Coronary artery (tissue), 2 donors: ENCODE measurements around the gene EXOC3L4.

Source experiments
- DNase-seq: peaks from one replicate; pipeline ENCODE4 v3.0.0-alpha.2; 2017; ENCODE audit warnings: low spot score
- H3K27ac ChIP-seq, 2 donors: fragments of 200-600 bp; sonication (generic); one replicate each; pipeline ENCODE4 v1.5.1; 2016 to 2019
- H3K4me3 ChIP-seq: fragments of 200-600 bp; sonication (generic); 2 replicates; pipeline ENCODE4 v1.5.1; 2016; ENCODE audit warnings: mild to moderate bottlenecking, moderate library complexity
- TF ChIP-seq, protein P1 (sequence below): fragments of 200-600 bp; sonication (generic); IDR thresholded peaks from one replicate; pipeline ENCODE4 v1.5.1; 2019; ENCODE audit warnings: antibody characterized with exemption

EXOC3L4 gene

DNA sequence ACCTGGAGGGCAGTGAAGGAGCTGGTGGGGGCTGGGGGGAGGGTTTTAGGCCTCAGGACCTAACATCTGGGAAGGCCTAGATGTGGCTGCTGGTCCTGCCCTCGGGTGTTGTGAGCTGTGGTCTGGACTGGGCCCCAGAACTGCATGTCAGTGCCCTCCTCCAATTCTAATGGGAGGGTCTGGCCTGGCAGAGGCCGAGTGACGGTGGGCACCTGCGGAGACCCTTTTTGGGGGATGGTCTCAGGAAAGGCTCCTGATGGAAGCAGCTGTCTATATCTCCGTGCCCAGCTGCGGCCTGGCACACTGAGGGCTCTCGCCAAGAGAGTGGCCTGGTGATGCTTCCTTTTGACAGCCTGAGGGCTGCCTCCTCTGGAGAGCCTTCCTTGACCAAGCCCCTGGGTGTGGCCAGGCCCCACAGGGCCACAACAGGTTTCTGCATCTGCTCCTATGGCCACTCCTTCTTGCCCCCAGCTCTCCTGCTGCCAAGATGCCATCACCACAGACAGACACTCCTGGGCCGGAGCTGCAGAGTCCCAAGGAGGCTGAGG, 5.3 kb downstream of the EXOC3L4 start:
- DNase-seq, result no peak
- TF ChIP-seq, protein P1, sequence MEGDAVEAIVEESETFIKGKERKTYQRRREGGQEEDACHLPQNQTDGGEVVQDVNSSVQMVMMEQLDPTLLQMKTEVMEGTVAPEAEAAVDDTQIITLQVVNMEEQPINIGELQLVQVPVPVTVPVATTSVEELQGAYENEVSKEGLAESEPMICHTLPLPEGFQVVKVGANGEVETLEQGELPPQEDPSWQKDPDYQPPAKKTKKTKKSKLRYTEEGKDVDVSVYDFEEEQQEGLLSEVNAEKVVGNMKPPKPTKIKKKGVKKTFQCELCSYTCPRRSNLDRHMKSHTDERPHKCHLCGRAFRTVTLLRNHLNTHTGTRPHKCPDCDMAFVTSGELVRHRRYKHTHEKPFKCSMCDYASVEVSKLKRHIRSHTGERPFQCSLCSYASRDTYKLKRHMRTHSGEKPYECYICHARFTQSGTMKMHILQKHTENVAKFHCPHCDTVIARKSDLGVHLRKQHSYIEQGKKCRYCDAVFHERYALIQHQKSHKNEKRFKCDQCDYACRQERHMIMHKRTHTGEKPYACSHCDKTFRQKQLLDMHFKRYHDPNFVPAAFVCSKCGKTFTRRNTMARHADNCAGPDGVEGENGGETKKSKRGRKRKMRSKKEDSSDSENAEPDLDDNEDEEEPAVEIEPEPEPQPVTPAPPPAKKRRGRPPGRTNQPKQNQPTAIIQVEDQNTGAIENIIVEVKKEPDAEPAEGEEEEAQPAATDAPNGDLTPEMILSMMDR, result no peak
- no peak overlapping the region for H3K27ac ChIP-seq
- no peak overlapping the region for H3K4me3 ChIP-seq

DNA sequence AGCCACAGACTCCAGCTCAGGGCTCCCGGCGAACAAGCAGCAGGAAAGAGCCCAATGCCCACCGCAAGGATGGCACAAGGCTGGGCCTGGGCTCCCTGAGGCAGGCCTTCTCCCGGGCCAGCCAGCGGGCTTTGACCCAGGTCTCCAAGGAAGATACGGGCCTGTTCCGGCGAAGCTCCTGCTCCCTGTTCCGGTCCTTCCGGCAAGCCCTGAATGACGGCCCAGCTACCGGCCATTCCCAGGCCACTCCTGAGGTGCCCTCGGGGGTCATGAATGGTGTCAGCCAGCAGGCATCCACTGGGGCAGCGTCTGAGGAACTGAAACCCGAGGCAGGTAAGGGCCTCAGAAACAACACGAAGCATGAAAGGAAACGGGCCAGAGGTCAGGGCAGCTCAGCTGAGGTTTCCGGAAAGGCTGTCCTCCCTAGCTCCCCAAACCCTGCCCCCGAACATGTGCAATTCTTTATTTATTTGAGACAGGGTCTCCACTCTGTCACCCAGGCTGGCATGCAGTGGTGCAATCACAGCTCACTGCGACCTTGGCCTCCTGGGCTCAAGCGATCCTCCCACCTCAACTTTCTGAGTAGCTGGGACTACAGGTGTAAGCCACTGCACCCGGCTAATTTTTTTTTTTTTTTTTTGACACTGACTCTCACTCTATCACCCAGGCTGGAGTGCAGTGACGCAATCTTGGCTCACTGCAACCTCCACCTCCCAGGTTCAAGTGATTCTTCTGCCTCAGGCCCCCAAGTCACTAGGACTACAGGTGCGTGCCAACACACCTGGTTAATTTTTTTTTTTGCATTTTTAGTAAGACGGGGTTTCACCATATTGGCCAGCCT, 6.0 kb downstream of the EXOC3L4 start:
- H3K4me3 ChIP-seq, result no peak overlapping the region
- TF ChIP-seq, protein P1, result no peak
- no peak for DNase-seq
- H3K27ac ChIP-seq, result no peak overlapping the region

- DNase-seq, result no peak
- TF ChIP-seq, protein P1, result no peak
- H3K4me3 ChIP-seq, result no peak overlapping the region
- H3K27ac ChIP-seq, result no peak overlapping the region
Measured at GRCh38 chr14:103101257-103101962, 6.9 kb downstream of the EXOC3L4 start.

DNA sequence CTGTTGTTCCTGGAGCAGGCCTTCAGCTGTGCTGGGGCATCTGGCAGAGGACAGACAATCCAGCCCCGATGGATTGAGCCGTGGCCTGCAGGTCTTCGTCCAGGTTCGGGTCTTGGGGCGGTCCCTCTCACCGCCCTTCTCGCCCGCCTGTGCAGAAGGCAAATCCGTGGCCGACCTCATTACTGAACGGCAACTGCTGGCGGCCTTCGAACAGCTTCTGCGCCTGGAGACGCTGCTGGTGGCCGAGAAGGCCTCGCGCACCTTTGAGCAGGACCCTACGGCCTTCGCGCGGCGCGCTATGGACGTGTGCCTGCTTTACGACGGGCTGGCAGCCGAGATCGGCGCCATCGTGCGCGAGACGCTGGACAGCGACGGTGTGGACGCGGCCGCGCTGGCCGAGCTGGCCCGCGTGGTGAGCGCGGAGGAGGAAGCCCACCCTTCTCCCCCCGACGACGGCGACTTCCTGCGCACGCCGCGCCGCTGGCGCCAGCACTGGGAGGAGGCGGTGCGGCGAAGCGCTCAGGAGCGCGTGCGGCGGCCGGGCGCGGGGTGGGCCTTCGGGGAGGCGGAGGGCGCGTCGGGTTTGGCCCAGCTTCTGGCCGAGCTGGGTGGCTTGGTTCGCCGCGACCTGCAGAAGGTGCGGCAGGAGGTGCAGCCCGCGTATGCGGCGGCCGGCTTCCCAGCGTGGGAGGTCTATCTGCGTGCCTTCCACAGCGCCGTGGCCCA, 7.6 kb downstream of the EXOC3L4 start:
- H3K27ac ChIP-seq, result no peak overlapping the region
- H3K4me3 ChIP-seq, result peak overlapping the region; percentile 53
- TF ChIP-seq, protein P1, result no peak
- DNase-seq, result no peak

- Histone ChIP-seq H3K4me3 (peak overlapping the region; percentile 53), H3K27ac (no peak overlapping the region)
- TF ChIP-seq, protein P1, result no peak
- DNase-seq, result no peak
Measured at GRCh38 chr14:103102689-103103260, 8.2 kb downstream of the EXOC3L4 start.

DNA sequence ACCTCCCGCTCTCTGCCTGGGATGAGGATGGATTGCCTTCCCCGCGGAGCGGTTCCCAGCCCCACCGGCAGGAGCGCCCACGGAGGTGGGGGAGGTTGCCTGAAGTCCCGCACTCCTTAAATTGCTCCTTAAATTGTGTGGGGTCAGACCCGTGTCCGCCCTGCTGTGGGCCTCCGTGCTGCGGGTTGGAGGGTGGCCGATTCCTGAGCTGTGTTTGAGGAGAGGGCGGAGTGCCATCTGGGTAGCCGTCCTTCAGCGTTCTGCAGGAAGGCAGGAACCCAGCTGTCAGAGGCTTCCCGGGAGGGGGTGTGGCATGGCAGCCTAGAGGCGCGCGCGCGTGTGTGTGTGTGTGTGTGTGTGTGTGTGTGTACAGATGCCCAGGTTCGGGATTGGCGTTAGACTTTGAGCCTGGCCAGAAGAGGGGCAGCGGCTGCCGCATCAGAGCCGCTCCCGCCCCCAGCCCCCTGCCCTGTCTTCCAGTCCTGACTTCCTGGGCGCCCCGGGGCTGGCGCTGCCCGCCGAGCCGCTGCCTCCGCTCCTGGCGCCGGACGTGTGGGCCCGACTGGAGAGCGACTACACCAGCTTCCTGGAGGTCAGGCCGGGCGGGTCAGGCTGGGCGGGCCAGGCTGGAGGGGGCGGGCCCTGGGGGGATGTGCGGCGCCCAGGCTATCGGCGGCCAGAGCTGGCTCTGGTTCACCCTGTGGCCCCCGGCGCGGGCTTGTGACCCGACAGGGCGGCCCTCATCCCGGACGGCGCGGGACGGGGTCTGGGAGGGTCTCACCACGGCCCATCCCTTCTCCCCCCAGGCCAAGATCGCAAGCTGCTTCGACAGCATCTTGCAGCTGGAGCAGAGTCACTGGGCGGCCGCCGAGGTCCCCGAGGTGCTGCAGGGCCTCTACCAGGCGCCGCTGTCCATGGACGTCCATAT, 9.2 kb downstream of the EXOC3L4 start:
- DNase-seq, result no peak
- Histone ChIP-seq H3K27ac (no peak overlapping the region), H3K4me3 (peak overlapping the region; percentile 54)
- TF ChIP-seq, protein P1, result no peak
